Fibroblast of pulmonary artery (primary cell): Measurements from ENCODE around the gene CCR8.

Source experiments
- DNase-seq: peaks from one replicate; pipeline ENCODE4 v3.0.0-alpha.2; 2010; ENCODE audit warnings: low read depth
- H3K4me3 ChIP-seq: replicated peaks from 2 replicates; pipeline ENCODE4 v1.5.1; 2011; ENCODE audit warnings: low read depth, mild to moderate bottlenecking, control low read depth, low read length, moderate library complexity
- CTCF ChIP-seq: IDR thresholded peaks from 2 replicates; pipeline ENCODE4 v1.5.1; 2011; ENCODE audit warnings: mild to moderate bottlenecking, control low read depth, low read length, inconsistent platforms; ENCODE audit errors: missing control alignments

The CCR8 gene, protein sequence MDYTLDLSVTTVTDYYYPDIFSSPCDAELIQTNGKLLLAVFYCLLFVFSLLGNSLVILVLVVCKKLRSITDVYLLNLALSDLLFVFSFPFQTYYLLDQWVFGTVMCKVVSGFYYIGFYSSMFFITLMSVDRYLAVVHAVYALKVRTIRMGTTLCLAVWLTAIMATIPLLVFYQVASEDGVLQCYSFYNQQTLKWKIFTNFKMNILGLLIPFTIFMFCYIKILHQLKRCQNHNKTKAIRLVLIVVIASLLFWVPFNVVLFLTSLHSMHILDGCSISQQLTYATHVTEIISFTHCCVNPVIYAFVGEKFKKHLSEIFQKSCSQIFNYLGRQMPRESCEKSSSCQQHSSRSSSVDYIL

DNA sequence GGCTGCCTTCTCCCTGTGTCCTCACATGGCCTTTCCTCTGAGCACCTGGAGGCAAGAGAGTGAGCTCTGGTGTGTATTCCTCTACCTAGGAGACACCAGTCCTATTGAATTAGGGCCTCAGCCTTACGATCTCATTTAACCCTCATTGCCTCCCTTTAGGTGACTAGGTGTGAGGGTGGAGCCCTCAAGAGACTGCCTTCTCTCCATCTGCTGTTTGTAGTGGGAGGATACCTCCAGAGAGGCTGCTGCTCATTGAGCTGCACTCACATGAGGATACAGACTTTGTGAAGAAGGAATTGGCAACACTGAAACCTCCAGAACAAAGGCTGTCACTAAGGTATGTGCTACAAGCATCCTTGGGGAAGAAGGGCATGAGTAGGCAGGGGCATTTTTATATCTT is at the start of gene CCR8:
TSS of gene CCR8 (plus strand) at position 217 of the 400 bp plus-strand sequence. CDS start 2,623 bp downstream, outside the sequence.
- no peak for TF ChIP-seq CTCF
- no peak within 1 kb of the TSS for H3K4me3 ChIP-seq
- DNase-seq, result no peak

GRCh38 chr3:39279745-39280517 is 49.6 kb upstream of the CCR8 start, which contains the start of gene CX3CR1:
Gene CX3CR1 (minus strand): TSS chr3:39280036. CDS start chr3:39266509, 13,527 bp downstream.
- DNase-seq, result no peak
- TF ChIP-seq CTCF, result no peak
- no peak within 1 kb of the TSS for H3K4me3 ChIP-seq

GRCh38 chr3:39280571-39280970 is 48.9 kb upstream of the CCR8 start:
- H3K4me3 ChIP-seq, result no peak overlapping the region
- no peak for DNase-seq
- no peak for TF ChIP-seq CTCF

DNA sequence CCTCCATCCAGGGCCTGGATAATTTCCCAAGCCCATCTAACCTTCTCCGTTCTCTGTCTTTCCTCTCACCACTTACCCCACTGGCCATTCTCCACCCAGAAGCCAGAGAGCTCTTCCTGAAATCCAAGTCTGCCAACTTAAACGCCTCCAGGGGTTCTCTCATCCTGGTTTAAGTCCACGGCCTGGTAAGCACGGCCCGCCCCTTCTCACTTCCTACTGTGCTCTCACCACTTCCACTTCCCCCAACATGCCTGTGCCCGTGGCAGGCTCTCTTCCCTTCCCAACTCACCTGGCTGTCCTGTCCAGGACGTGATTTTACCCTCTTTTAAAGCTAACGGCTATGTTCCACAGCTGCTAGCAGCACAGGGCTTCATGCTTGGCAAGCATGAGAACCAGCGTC is 48.0 kb upstream of the CCR8 start:
- no peak for DNase-seq
- H3K4me3 ChIP-seq, result no peak overlapping the region
- TF ChIP-seq CTCF, result no peak

DNA sequence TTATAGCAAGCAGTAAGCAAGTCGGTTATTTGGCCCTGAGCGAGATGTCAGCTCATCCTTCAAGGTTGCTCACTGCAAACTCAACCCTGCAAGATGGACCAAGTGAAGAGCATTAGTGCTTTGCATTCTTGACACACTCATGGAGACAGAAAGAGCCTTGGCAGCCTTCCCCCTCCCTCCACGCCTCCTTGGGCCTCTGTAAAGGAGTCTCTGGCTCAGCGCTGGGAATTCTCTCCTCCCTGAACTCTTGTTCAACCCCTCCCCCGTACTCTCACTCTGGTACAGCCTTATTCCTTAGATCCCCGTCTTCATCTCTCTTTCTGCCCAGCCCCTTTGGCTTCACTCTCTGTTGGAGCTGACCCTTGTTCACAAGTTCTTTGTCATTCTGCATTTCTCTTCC is 47.5 kb upstream of the CCR8 start:
- TF ChIP-seq CTCF, result no peak
- DNase-seq, result no peak
- no peak overlapping the region for H3K4me3 ChIP-seq

- TF ChIP-seq CTCF, result no peak
- DNase-seq, result no peak
- no peak overlapping the region for H3K4me3 ChIP-seq
These were observed 45.0 kb upstream of the CCR8 start for GRCh38 chr3:39284457-39284881.
